Stimulated activated naive CD8-positive, alpha-beta T cell treated with anti-CD3 and anti-CD28 coated beads, Interleukin-15, amount 100 ng/mL, for 72 hours (primary cell): ENCODE measurements around the gene CHPT1.
"Not testable (repeated sequence)": the region's sequence is repeated elsewhere in the genome, so short reads cannot be mapped to it uniquely, and the experiment has no call there.

Source experiments
- ATAC-seq: fragments of 150-1000 bp; cut with Tn5 transposase; 2 replicates; pipeline ENCODE4 v1.10.0; 2021; ENCODE audit warnings: mild to moderate bottlenecking, moderate library complexity
- DNase-seq, 2 donors: peaks; one replicate each; pipeline ENCODE4 v3.0.0; 2021 to 2022
- H3K27ac Mint-ChIP-seq, 2 donors: one replicate each; pipeline ENCODE4 v1.8.0; 2022; ENCODE audit warnings: mild to moderate bottlenecking in 2 of 2, mixed read lengths in 2 of 2, moderate library complexity in 2 of 2
- H3K27me3 Mint-ChIP-seq: one replicate; pipeline ENCODE4 v1.8.0; 2022; ENCODE audit warnings: mixed read lengths
- H3K4me1 Mint-ChIP-seq: one replicate; pipeline ENCODE4 v1.8.0; 2022; ENCODE audit warnings: mild to moderate bottlenecking, mixed read lengths
- H3K4me3 Mint-ChIP-seq, 2 donors: one replicate each; pipeline ENCODE4 v1.8.0; 2022; ENCODE audit warnings: mild to moderate bottlenecking in 2 of 2, mixed read lengths in 2 of 2, moderate library complexity in 1 of 2
- H3K9me3 Mint-ChIP-seq, 2 donors: one replicate each; pipeline ENCODE4 v1.8.0; 2022; ENCODE audit warnings: mixed read lengths in 2 of 2

CHPT1 gene

GRCh38 chr12:101697197-101697929 is at the start of gene CHPT1:
Gene CHPT1 (plus strand): TSS chr12:101697640. CDS start chr12:101697862, 222 bp downstream.
- Mint-ChIP-seq H3K9me3 (no peaks in the 10 kb centered on the region), H3K4me1 (peaks cover 43% of the 10 kb centered on the region), H3K27ac (peak within 1 kb of the TSS; percentile 88 to 93), H3K27me3 (no peaks in the 10 kb centered on the region), H3K4me3 (peak within 1 kb of the TSS; percentile 89 to 94)
- DNase-seq, result peak; percentile 64 to 71
- ATAC-seq, result peak; percentile 79

- Mint-ChIP-seq H3K27ac (no peak overlapping the region), H3K4me1 (peaks cover under 1% of the 10 kb centered on the region), H3K9me3 (no peaks in the 10 kb centered on the region), H3K27me3 (peaks cover 4% of the 10 kb centered on the region), H3K4me3 (no peak overlapping the region)
- DNase-seq (no peak), ATAC-seq (no peak)
Measured at GRCh38 chr12:101647711-101648110, 49.7 kb upstream of the CHPT1 start.

GRCh38 chr12:101648195-101648594 is 49.2 kb upstream of the CHPT1 start:
- Mint-ChIP-seq H3K4me3 (no peak overlapping the region), H3K27me3 (no peaks in the 10 kb centered on the region), H3K9me3 (no peaks in the 10 kb centered on the region), H3K27ac (no peak overlapping the region), H3K4me1 (no peaks in the 10 kb centered on the region)
- DNase-seq (no peak), ATAC-seq (peak; percentile 62)

- no peak overlapping the region for H3K4me3 Mint-ChIP-seq
- H3K9me3 Mint-ChIP-seq, result no peaks in the 10 kb centered on the region
- no peaks in the 10 kb centered on the region for H3K27me3 Mint-ChIP-seq
Measured at GRCh38 chr12:101650346-101651117, 46.9 kb upstream of the CHPT1 start.

GRCh38 chr12:101653030-101653429 is 44.4 kb upstream of the CHPT1 start:
- Mint-ChIP-seq H3K4me3 (no peak overlapping the region), H3K9me3 (no peaks in the 10 kb centered on the region), H3K4me1 (no peaks in the 10 kb centered on the region), H3K27ac (no peak overlapping the region), H3K27me3 (no peaks in the 10 kb centered on the region)
- no peak for DNase-seq
- ATAC-seq, result no peak

More at GRCh38 chr12:101650346-101651117, 46.9 kb upstream of the CHPT1 start:
- no peaks in the 10 kb centered on the region for H3K4me1 Mint-ChIP-seq
- no peak for DNase-seq
- H3K27ac Mint-ChIP-seq, result no peak overlapping the region
- no peak for ATAC-seq

GRCh38 chr12:101653503-101653902 is 43.9 kb upstream of the CHPT1 start:
- ATAC-seq (no peak), DNase-seq (no peak)
- H3K4me3 Mint-ChIP-seq, result no peak overlapping the region

GRCh38 chr12:101654442-101654841 is 43.0 kb upstream of the CHPT1 start:
- no peak for DNase-seq
- no peak for ATAC-seq
- H3K4me3 Mint-ChIP-seq, result no peak overlapping the region
- H3K27me3 Mint-ChIP-seq, result no peaks in the 10 kb centered on the region
- H3K9me3 Mint-ChIP-seq, result no peaks in the 10 kb centered on the region
- H3K27ac Mint-ChIP-seq, result no peak overlapping the region
- no peaks in the 10 kb centered on the region for H3K4me1 Mint-ChIP-seq

More at GRCh38 chr12:101653503-101653902, 43.9 kb upstream of the CHPT1 start:
- no peaks in the 10 kb centered on the region for H3K27me3 Mint-ChIP-seq
- no peak overlapping the region for H3K27ac Mint-ChIP-seq
- H3K9me3 Mint-ChIP-seq, result no peaks in the 10 kb centered on the region
- H3K4me1 Mint-ChIP-seq, result no peaks in the 10 kb centered on the region

GRCh38 chr12:101655393-101655792 is 42.0 kb upstream of the CHPT1 start:
- H3K4me3 Mint-ChIP-seq, result no peak overlapping the region
- ATAC-seq (no peak), DNase-seq (no peak)
- no peak overlapping the region for H3K27ac Mint-ChIP-seq
- no peaks in the 10 kb centered on the region for H3K27me3 Mint-ChIP-seq
- no peaks in the 10 kb centered on the region for H3K4me1 Mint-ChIP-seq
- H3K9me3 Mint-ChIP-seq, result peaks cover 2% of the 10 kb centered on the region in 2 donors

- DNase-seq, H3K4me3 Mint-ChIP-seq, H3K4me1 Mint-ChIP-seq, H3K27me3 Mint-ChIP-seq, H3K27ac Mint-ChIP-seq, ATAC-seq: not testable (repeated sequence)
- peaks cover 6 to 11% of the 10 kb centered on the region in 2 donors for H3K9me3 Mint-ChIP-seq
Measured at GRCh38 chr12:101660662-101661061, 36.8 kb upstream of the CHPT1 start.

GRCh38 chr12:101663298-101663697 is 34.1 kb upstream of the CHPT1 start:
- Mint-ChIP-seq H3K27ac (no peak overlapping the region), H3K4me3 (no peak overlapping the region), H3K27me3 (peaks cover 7% of the 10 kb centered on the region), H3K4me1 (no peaks in the 10 kb centered on the region), H3K9me3 (peaks cover 6 to 11% of the 10 kb centered on the region in 2 donors)
- DNase-seq, result no peak
- no peak for ATAC-seq

- no peak for DNase-seq
- no peak overlapping the region for H3K4me3 Mint-ChIP-seq
- ATAC-seq, result no peak
- no peak overlapping the region for H3K27ac Mint-ChIP-seq
- peaks cover under 1% of the 10 kb centered on the region for H3K4me1 Mint-ChIP-seq
- peaks cover 7% of the 10 kb centered on the region for H3K27me3 Mint-ChIP-seq
- peaks cover 6 to 11% of the 10 kb centered on the region in 2 donors for H3K9me3 Mint-ChIP-seq
Measured at GRCh38 chr12:101664992-101665391, 32.4 kb upstream of the CHPT1 start.

GRCh38 chr12:101666052-101666728 is 31.2 kb upstream of the CHPT1 start:
- no peak overlapping the region for H3K4me3 Mint-ChIP-seq
- peak; percentile 28 for ATAC-seq
- peaks cover 10% of the 10 kb centered on the region for H3K4me1 Mint-ChIP-seq
- peak overlapping the region; percentile 1 to 34 for H3K27ac Mint-ChIP-seq
- peaks cover 0 to 2% of the 10 kb centered on the region in 2 donors for H3K9me3 Mint-ChIP-seq
- DNase-seq, result no peak
- peaks cover 7% of the 10 kb centered on the region for H3K27me3 Mint-ChIP-seq

- Mint-ChIP-seq H3K27me3 (peaks cover 7% of the 10 kb centered on the region), H3K4me1 (peaks cover 21% of the 10 kb centered on the region), H3K9me3 (no peaks in the 10 kb centered on the region), H3K4me3 (no peak overlapping the region), H3K27ac (no peak overlapping the region)
- no peak for DNase-seq
- ATAC-seq, result no peak
Measured at GRCh38 chr12:101667591-101667990, 29.8 kb upstream of the CHPT1 start.

- peak; percentile 51 to 58 for DNase-seq
- H3K27me3 Mint-ChIP-seq, result peaks cover 7% of the 10 kb centered on the region
- H3K9me3 Mint-ChIP-seq, result no peaks in the 10 kb centered on the region
- H3K4me3 Mint-ChIP-seq, result no peak overlapping the region
- H3K4me1 Mint-ChIP-seq, result peaks cover 21% of the 10 kb centered on the region
- peak; percentile 58 for ATAC-seq
- H3K27ac Mint-ChIP-seq, result peak overlapping the region; percentile 64 to 73
Measured at GRCh38 chr12:101670007-101670671, 27.3 kb upstream of the CHPT1 start.

GRCh38 chr12:101671157-101671791 is 26.2 kb upstream of the CHPT1 start:
- H3K4me1 Mint-ChIP-seq, result peaks cover 21% of the 10 kb centered on the region
- peak overlapping the region; percentile 84 to 92 for H3K27ac Mint-ChIP-seq
- peak; percentile 94 for ATAC-seq
- H3K4me3 Mint-ChIP-seq, result peak overlapping the region; percentile 71 to 79
- H3K9me3 Mint-ChIP-seq, result no peaks in the 10 kb centered on the region
- peaks cover 5% of the 10 kb centered on the region for H3K27me3 Mint-ChIP-seq
- DNase-seq, result peak; percentile 46 to 66
